Measurements from ENCODE around the gene IFI30.
"Not testable (repeated sequence)": the region's sequence is repeated elsewhere in the genome, so short reads cannot be mapped to it uniquely, and the experiment has no call there.

Gene IFI30

DNA sequence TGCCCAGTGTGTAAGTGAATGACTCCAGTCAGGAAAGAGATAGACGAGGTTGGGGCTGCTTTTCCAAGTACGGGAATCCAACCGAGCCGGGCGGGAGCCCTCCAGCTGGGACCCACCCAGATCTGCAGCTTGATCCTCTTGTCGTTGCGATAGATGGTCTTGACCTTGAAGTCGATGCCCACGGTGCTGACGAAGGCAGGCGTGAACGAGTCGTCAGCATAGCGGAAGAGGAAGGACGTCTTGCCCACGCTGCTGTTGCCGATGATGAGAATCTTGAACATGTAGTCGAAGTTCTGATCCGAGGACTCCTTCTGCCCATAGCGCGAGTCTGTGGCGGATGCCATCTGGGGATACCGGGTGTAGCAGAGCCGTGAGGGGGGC, 28.8 kb downstream of the IFI30 start:
- Histone ChIP-seq H3K27ac (ENCODE audit: insufficient read depth, low read length, poor library complexity, severe bottlenecking) (no peak overlapping the region), H3K4me1 (ENCODE audit: control insufficient read depth, insufficient read depth, low read length, poor library complexity, severe bottlenecking) (peaks cover 18% of the 10 kb centered on the region), H3K36me3 (ENCODE audit: control insufficient read depth, insufficient read depth, low read length) (peaks cover 6% of the 10 kb centered on the region), H3K4me3 (ENCODE audit: insufficient read depth, low read depth, low read length, poor library complexity, severe bottlenecking) (no peak overlapping the region), H3K27me3 (replicated peaks; ENCODE audit: control insufficient read depth, insufficient read depth, low read length, poor library complexity, severe bottlenecking) (no peaks in the 10 kb centered on the region), H3K9me3 (ENCODE audit: control insufficient read depth, low read length) (no peaks in the 10 kb centered on the region)
- DNase-seq = no peak

GRCh38 chr19:18202778-18203407, 29.3 kb downstream of the IFI30 start:
- H3K4me1 ChIP-seq (ENCODE audit: control insufficient read depth, insufficient read depth, low read length, poor library complexity, severe bottlenecking) = peaks cover 18% of the 10 kb centered on the region
- no peak for DNase-seq
- H3K9me3 ChIP-seq (ENCODE audit: control insufficient read depth, low read length) = no peaks in the 10 kb centered on the region
- H3K36me3 ChIP-seq (ENCODE audit: control insufficient read depth, insufficient read depth, low read length) = peaks cover 6% of the 10 kb centered on the region
- no peaks in the 10 kb centered on the region for H3K27me3 ChIP-seq (replicated peaks; ENCODE audit: control insufficient read depth, insufficient read depth, low read length, poor library complexity, severe bottlenecking)
- peak overlapping the region; percentile 65 for H3K27ac ChIP-seq (ENCODE audit: insufficient read depth, low read length, poor library complexity, severe bottlenecking)
- peak overlapping the region; percentile 79 for H3K4me3 ChIP-seq (ENCODE audit: insufficient read depth, low read depth, low read length, poor library complexity, severe bottlenecking)

GRCh38 chr19:18203408-18203862, 29.8 kb downstream of the IFI30 start:
- no peak for DNase-seq

DNA sequence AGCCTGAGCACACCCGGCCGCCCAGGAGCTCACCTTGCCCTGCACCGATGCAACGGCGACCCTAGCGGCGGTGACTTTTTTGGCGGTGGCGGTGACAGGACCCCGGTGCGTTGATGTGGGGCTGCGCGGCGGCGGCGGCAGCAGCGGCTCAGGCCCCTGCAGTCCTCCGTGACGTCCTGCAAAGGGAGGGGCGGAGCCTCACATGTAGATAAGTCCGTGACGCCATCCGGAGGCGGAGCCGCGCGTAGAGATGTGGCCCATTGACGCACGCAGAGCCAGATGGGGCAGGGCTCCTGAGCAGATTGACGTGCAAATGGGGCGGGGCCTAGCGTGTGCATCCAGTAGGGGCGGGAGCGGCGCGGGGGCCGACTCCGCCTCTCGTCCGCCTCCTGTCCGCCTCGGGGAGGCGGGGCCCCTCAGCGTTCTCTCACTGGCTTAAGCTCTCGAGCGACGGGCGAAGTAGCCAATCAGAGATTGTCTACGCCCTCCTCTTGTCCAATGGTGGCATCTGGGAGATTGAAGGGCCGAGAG, 30.3 kb downstream of the IFI30 start, which contains the start of gene RAB3A:
Gene RAB3A (minus strand): TSS at position 180 of the 531 bp plus-strand sequence. CDS start 1,302 bp downstream, outside the sequence.
- H3K36me3 ChIP-seq (ENCODE audit: control insufficient read depth, insufficient read depth, low read length) = no peaks in the 10 kb centered on the region
- H3K4me1 ChIP-seq (ENCODE audit: control insufficient read depth, insufficient read depth, low read length, poor library complexity, severe bottlenecking) = peaks cover 18% of the 10 kb centered on the region
- H3K9me3 ChIP-seq (ENCODE audit: control insufficient read depth, low read length) = no peaks in the 10 kb centered on the region
- H3K27me3 ChIP-seq (replicated peaks; ENCODE audit: control insufficient read depth, insufficient read depth, low read length, poor library complexity, severe bottlenecking) = no peaks in the 10 kb centered on the region
- DNase-seq = peak; percentile 99 to 100 (median 99)
- H3K4me3 ChIP-seq (ENCODE audit: insufficient read depth, low read depth, low read length, poor library complexity, severe bottlenecking) = peak within 1 kb of the TSS; percentile 79
- H3K27ac ChIP-seq (ENCODE audit: insufficient read depth, low read length, poor library complexity, severe bottlenecking) = peak within 1 kb of the TSS; percentile 65

More at GRCh38 chr19:18203408-18203862, 29.8 kb downstream of the IFI30 start:
- H3K27me3 ChIP-seq (replicated peaks; ENCODE audit: control insufficient read depth, insufficient read depth, low read length, poor library complexity, severe bottlenecking) = no peaks in the 10 kb centered on the region
- H3K4me3 ChIP-seq (ENCODE audit: insufficient read depth, low read depth, low read length, poor library complexity, severe bottlenecking) = peak overlapping the region; percentile 79
- peak overlapping the region; percentile 65 for H3K27ac ChIP-seq (ENCODE audit: insufficient read depth, low read length, poor library complexity, severe bottlenecking)
- H3K36me3 ChIP-seq (ENCODE audit: control insufficient read depth, insufficient read depth, low read length) = peaks cover 4% of the 10 kb centered on the region
- H3K4me1 ChIP-seq (ENCODE audit: control insufficient read depth, insufficient read depth, low read length, poor library complexity, severe bottlenecking) = peaks cover 18% of the 10 kb centered on the region
- H3K9me3 ChIP-seq (ENCODE audit: control insufficient read depth, low read length) = no peaks in the 10 kb centered on the region

- Histone ChIP-seq H3K36me3 (ENCODE audit: control insufficient read depth, insufficient read depth, low read length) (no peaks in the 10 kb centered on the region), H3K9me3 (ENCODE audit: control insufficient read depth, low read length) (no peaks in the 10 kb centered on the region), H3K4me1 (ENCODE audit: control insufficient read depth, insufficient read depth, low read length, poor library complexity, severe bottlenecking) (peaks cover 18% of the 10 kb centered on the region), H3K27ac (ENCODE audit: insufficient read depth, low read length, poor library complexity, severe bottlenecking) (peak overlapping the region; percentile 63), H3K27me3 (replicated peaks; ENCODE audit: control insufficient read depth, insufficient read depth, low read length, poor library complexity, severe bottlenecking) (no peaks in the 10 kb centered on the region), H3K4me3 (ENCODE audit: insufficient read depth, low read depth, low read length, poor library complexity, severe bottlenecking) (peak overlapping the region; percentile 56)
- DNase-seq = peak in 1 of 3 donors; percentile 21
These were observed 31.0 kb downstream of the IFI30 start for GRCh38 chr19:18204394-18205199.

GRCh38 chr19:18205200-18205892, 31.7 kb downstream of the IFI30 start:
- no peaks in the 10 kb centered on the region for H3K36me3 ChIP-seq (ENCODE audit: control insufficient read depth, insufficient read depth, low read length)
- H3K4me1 ChIP-seq (ENCODE audit: control insufficient read depth, insufficient read depth, low read length, poor library complexity, severe bottlenecking) = peaks cover 18% of the 10 kb centered on the region
- H3K27ac ChIP-seq (ENCODE audit: insufficient read depth, low read length, poor library complexity, severe bottlenecking) = peak overlapping the region; percentile 63
- peak in 1 of 3 donors; percentile 21 for DNase-seq
- H3K4me3 ChIP-seq (ENCODE audit: insufficient read depth, low read depth, low read length, poor library complexity, severe bottlenecking) = peak overlapping the region; percentile 56
- no peaks in the 10 kb centered on the region for H3K27me3 ChIP-seq (replicated peaks; ENCODE audit: control insufficient read depth, insufficient read depth, low read length, poor library complexity, severe bottlenecking)
- H3K9me3 ChIP-seq (ENCODE audit: control insufficient read depth, low read length) = no peaks in the 10 kb centered on the region

- Histone ChIP-seq H3K4me1 (ENCODE audit: control insufficient read depth, insufficient read depth, low read length, poor library complexity, severe bottlenecking) (peaks cover 18% of the 10 kb centered on the region), H3K9me3 (ENCODE audit: control insufficient read depth, low read length) (no peaks in the 10 kb centered on the region), H3K4me3 (ENCODE audit: insufficient read depth, low read depth, low read length, poor library complexity, severe bottlenecking) (no peak overlapping the region)
These were observed 32.4 kb downstream of the IFI30 start for GRCh38 chr19:18206018-18206417.

DNA sequence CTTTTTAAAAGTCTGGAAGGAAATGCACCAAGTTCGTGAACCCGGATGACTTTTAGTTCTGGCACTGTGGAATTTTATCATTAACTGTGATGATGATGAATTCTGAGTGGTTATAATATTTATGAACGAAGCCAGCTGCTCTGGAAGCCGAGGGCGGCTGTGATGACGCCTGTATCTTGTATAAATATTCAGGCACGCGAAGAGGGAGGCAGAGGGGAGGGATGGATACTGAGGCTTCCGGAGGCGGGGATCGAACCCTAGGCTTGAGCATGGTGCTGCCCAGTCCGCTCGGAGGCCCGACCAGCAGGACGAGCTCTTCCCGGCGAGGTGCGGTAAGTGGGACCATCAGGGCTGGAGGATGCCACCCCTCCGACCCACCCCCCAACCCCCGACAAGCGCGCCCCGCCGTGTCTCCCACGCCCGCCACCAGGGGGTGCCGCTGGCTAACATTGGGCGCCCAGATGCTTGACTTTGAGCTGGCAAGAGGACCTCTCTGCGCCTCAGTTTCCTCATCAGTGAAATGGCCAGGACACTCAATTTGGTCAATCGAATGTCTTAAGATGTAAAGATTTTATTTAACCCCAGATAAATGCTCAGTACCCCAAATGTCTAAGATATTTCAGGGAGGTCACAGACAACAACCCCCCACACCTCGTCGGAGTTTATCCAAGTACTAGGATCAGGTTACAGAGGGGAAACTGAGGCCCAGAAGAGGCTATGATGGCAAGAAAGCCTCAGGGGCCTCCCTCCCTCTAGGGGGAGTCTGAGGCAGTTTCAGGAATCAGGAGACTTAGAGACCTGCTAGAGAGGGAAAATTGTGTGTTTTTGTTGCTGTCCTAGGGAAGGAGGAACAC, 34.7 kb downstream of the IFI30 start:
- no peak overlapping the region for H3K27ac ChIP-seq (ENCODE audit: insufficient read depth, low read length, poor library complexity, severe bottlenecking)

More at GRCh38 chr19:18206018-18206417, 32.4 kb downstream of the IFI30 start:
- Histone ChIP-seq H3K36me3 (ENCODE audit: control insufficient read depth, insufficient read depth, low read length) (no peaks in the 10 kb centered on the region), H3K27ac (ENCODE audit: insufficient read depth, low read length, poor library complexity, severe bottlenecking) (no peak overlapping the region), H3K27me3 (replicated peaks; ENCODE audit: control insufficient read depth, insufficient read depth, low read length, poor library complexity, severe bottlenecking) (no peaks in the 10 kb centered on the region)
- no peak for DNase-seq

GRCh38 chr19:18209912-18210311, 36.3 kb downstream of the IFI30 start:
- not testable (repeated sequence) for H3K36me3 ChIP-seq (ENCODE audit: control insufficient read depth, insufficient read depth, low read length); H3K27ac ChIP-seq (ENCODE audit: insufficient read depth, low read length, poor library complexity, severe bottlenecking); H3K9me3 ChIP-seq (ENCODE audit: control insufficient read depth, low read length); H3K4me1 ChIP-seq (ENCODE audit: control insufficient read depth, insufficient read depth, low read length, poor library complexity, severe bottlenecking); H3K4me3 ChIP-seq (ENCODE audit: insufficient read depth, low read depth, low read length, poor library complexity, severe bottlenecking); DNase-seq; H3K27me3 ChIP-seq (replicated peaks; ENCODE audit: control insufficient read depth, insufficient read depth, low read length, poor library complexity, severe bottlenecking)

More for the DNA sequence above, 34.7 kb downstream of the IFI30 start:
- H3K27me3 ChIP-seq (replicated peaks; ENCODE audit: control insufficient read depth, insufficient read depth, low read length, poor library complexity, severe bottlenecking) = no peaks in the 10 kb centered on the region
- no peak overlapping the region for H3K4me3 ChIP-seq (ENCODE audit: insufficient read depth, low read depth, low read length, poor library complexity, severe bottlenecking)
- H3K36me3 ChIP-seq (ENCODE audit: control insufficient read depth, insufficient read depth, low read length) = no peaks in the 10 kb centered on the region
- no peaks in the 10 kb centered on the region for H3K9me3 ChIP-seq (ENCODE audit: control insufficient read depth, low read length)
- peak in 1 of 3 donors; percentile 30 for DNase-seq
- peaks cover 12% of the 10 kb centered on the region for H3K4me1 ChIP-seq (ENCODE audit: control insufficient read depth, insufficient read depth, low read length, poor library complexity, severe bottlenecking)
